ENCODE results near the gene SHROOM3. TPM values are rescaled to one million over a fixed set of nuclear protein-coding genes. Genes with fewer than 3 reads are reported as not detected.
"Not testable (repeated sequence)": the region's sequence is repeated elsewhere in the genome, so short reads cannot be mapped to it uniquely, and the experiment has no call there.

Gene SHROOM3
- total RNA-seq, 2 donors from 2014 or later: not detected

DNA sequence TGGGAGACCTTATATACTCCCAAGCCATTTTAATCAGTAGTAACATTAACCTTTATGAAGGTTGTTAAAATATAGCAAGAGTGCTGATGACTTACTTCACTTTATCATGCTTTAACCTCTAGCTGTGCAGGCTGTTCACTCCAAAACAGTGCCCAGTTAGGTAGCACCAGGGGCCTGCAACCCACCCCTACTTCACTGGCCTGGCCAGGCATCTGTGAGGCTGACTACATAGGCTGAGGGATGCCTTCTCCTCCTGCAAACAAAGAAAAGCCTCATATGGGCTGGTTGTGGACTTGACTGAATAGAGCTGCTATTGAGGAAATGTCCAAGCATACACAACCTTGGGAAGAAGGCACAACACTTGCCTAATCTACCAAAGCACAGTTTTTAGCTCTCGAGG lies 172.8 kb downstream of the SHROOM3 start:
- Mint-ChIP-seq H3K27me3 (peaks cover 7% of the 10 kb centered on the region), H3K4me3 (no peak overlapping the region), H3K36me3 (ENCODE audit: low read depth) (no peaks in the 10 kb centered on the region), H3K4me1 (no peaks in the 10 kb centered on the region), H3K9me3 (no peaks in the 10 kb centered on the region), H3K27ac (no peak overlapping the region)
- no peak for ATAC-seq (replicated peaks)

DNA sequence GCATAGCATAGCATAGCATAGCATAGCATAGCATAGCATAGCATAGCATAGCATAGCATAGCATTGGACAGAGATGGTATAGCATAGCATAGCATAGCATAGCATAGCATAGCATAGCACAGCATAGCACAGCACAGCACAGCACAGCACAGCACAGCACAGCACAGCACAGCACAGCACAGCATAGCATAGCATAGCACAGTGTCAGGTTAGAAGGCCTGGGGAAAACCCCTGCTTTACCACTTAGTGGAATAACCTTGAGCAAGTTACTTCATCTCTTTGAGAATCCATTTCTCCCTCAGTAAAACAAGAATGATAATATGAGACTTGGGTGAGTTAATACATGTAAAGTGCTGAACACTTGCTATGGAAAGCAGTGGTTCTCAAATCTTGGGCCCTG lies 173.5 kb downstream of the SHROOM3 start:
- H3K27me3 Mint-ChIP-seq: peaks cover 14% of the 10 kb centered on the region
- H3K4me3 Mint-ChIP-seq; H3K36me3 Mint-ChIP-seq (ENCODE audit: low read depth); H3K27ac Mint-ChIP-seq; H3K4me1 Mint-ChIP-seq; H3K9me3 Mint-ChIP-seq; ATAC-seq (replicated peaks): not testable (repeated sequence)

DNA sequence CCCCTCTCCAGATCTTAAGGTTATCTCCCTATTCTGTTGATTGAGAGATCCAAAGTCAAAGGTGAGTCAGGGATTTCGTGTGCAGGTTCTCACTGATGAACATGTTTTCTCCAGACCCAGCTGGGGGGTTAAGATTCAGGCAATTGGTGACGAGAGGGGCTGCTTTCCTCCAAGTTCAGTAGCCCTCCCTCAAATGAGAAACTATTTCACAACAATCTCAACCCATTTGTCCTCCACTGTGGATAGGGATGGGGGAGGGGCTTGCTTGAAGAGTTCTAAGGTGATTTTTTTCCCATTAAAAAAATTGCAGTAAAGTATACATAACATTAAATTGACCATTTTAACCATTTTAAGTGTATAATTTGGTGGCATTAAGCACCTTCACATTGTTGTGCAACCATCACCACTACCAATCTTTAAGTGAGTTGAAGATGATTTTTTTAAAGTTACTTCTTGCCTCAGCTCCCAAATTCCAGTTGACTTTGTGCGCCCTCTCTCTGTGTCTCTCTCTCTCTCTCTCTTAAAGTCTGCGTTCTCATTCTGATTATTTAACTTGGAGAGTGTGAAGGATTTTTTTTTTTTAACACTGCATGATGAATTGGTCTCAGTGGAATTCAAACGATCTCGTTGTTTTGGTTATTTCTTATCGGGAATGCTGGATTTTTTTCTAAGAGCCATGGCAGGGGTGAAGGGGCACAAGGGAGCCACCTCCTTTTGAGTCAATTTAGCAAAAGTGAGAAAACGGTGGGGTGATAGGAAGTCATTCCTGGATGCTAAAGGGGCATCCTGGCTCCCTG lies 175.9 kb downstream of the SHROOM3 start:
- H3K27ac Mint-ChIP-seq: no peak overlapping the region
- no peak for ATAC-seq (replicated peaks)
- no peaks in the 10 kb centered on the region for H3K4me1 Mint-ChIP-seq
- no peak overlapping the region for H3K4me3 Mint-ChIP-seq
- no peaks in the 10 kb centered on the region for H3K36me3 Mint-ChIP-seq (ENCODE audit: low read depth)
- peaks cover 20% of the 10 kb centered on the region for H3K27me3 Mint-ChIP-seq
- no peaks in the 10 kb centered on the region for H3K9me3 Mint-ChIP-seq

DNA sequence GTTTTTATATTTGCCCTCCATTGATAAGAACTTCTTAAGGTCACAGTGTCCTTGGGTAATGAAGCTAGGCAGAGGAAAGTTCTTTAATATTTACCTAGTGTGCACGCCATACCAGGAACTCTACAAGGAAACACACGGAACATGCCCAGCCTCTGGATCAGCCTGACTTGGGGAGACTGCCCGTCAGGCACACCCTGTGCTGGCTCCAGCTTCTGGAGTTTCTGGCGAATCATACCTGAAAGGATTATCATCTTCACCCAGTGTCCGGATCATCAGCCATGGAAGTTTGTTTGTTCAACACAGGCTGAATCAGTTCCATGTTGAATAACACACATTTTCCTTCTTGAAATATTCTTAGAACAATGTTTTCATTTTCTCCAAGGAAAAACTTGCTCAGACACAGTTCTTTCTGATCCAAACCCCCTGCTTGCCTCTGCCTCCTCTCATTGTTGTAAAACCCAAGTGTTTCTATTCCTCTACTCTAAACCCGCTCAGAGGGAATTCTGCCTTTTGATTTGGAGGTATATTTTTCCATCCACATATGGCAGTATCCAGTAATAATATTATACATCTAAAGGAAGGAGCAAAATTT lies 176.7 kb downstream of the SHROOM3 start:
- H3K36me3 Mint-ChIP-seq (ENCODE audit: low read depth): no peaks in the 10 kb centered on the region
- H3K4me1 Mint-ChIP-seq: no peaks in the 10 kb centered on the region
- H3K4me3 Mint-ChIP-seq: no peak overlapping the region
- no peaks in the 10 kb centered on the region for H3K9me3 Mint-ChIP-seq
- no peak overlapping the region for H3K27ac Mint-ChIP-seq
- H3K27me3 Mint-ChIP-seq: peaks cover 24% of the 10 kb centered on the region
- no peak for ATAC-seq (replicated peaks)

DNA sequence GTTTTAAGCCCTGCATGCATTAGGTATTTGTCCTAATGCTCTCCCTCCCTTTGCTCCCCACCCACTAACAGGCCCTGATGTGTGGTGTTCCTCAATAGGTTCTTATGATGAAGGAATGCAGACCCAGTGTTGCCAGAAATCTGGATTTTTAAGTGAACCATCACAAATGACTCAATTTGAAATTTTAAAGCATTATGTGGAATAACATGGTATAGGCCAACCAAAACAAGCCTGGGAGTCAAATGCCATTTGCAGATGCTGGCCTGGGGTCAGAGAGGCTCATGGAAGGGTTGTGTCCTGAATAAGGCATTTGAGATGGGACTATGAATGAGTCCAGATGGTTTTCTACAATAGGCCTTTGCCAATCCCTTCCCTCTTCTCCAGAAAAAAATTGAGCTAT lies 179.6 kb downstream of the SHROOM3 start:
- peaks cover 31% of the 10 kb centered on the region for H3K27me3 Mint-ChIP-seq
- ATAC-seq (replicated peaks): no peak

DNA sequence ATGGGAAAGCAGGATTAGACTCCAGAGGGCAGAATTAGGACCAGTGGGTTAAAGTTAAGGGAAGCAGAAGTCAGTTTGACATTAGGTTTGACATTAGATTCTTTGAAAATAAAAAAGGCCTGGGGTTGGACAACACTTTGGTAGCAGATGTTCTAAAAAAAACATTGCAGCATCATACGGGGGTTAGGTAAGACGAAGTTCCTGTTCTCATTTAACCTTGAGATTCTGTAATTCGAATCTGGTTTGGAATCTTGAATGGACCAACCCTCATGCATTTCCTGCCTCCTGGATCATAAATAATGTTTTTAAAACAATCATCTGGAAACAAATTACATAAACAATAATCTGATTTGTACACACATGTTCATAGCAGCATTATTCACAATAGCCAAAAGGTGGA lies 181.0 kb downstream of the SHROOM3 start:
- Mint-ChIP-seq H3K27ac (no peak overlapping the region), H3K9me3 (no peaks in the 10 kb centered on the region), H3K27me3 (peaks cover 38% of the 10 kb centered on the region), H3K4me3 (no peak overlapping the region), H3K36me3 (ENCODE audit: low read depth) (no peaks in the 10 kb centered on the region), H3K4me1 (no peaks in the 10 kb centered on the region)
- no peak for ATAC-seq (replicated peaks)

More for the DNA sequence above, 179.6 kb downstream of the SHROOM3 start:
- H3K4me1 Mint-ChIP-seq: no peaks in the 10 kb centered on the region
- H3K4me3 Mint-ChIP-seq: no peak overlapping the region
- H3K36me3 Mint-ChIP-seq (ENCODE audit: low read depth): no peaks in the 10 kb centered on the region
- no peaks in the 10 kb centered on the region for H3K9me3 Mint-ChIP-seq
- H3K27ac Mint-ChIP-seq: no peak overlapping the region

DNA sequence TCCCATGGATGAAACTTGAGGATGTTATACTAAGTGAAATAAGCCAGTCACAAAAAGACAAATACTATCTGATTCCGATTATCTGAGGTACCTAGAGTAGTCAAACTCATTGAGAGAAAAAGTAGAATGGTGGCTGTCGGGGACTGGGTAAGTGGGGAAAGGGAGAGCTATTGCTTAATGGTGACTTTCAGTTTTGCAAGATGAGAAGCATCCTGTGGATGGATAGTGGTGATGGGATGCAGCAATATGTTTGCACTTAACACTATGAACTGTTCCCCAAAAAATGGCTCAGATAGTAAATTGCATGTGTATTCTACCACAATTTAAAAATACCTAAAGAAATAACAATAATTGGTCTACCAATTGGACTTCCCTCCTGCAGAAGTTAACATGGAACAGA lies 181.5 kb downstream of the SHROOM3 start:
- Mint-ChIP-seq H3K4me3 (no peak overlapping the region), H3K27me3 (peaks cover 38% of the 10 kb centered on the region), H3K27ac (no peak overlapping the region), H3K4me1 (no peaks in the 10 kb centered on the region), H3K9me3 (no peaks in the 10 kb centered on the region), H3K36me3 (ENCODE audit: low read depth) (no peaks in the 10 kb centered on the region)
- no peak for ATAC-seq (replicated peaks)

DNA sequence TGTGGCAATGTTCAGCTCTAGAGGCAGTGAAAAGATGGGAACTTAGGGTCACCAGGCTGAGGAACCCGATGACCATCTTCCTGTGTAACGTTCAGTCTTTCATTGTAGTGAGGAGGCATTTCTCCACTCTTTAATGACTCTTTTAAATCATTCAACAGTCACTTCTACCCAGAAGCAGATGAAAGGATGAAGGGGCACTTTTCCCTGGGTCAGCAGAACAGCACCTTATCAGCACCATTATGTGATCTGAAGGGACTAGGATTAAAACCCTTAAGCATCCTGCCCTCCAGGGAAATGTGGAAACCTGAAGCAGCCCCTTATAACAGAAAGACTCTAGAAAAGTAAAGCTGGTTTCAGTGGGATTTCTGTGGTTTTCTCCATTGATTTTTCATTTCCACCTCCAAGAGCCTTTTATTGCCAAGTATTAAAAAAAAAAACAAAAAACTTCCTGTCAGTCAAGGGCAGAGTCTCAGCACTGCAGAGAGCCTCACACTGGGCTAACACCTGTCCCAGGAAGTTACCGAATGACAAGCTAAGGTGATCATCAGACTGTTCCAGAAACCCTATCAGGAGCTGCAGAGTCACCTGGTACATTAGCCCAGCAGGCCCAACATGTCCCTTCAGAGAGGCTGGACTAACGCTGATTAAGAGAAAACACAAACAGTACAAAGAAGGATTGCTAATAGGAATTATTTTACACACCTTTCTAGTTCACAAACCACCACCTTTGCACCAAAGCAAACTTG lies 185.9 kb downstream of the SHROOM3 start:
- Mint-ChIP-seq H3K27ac (no peak overlapping the region), H3K36me3 (ENCODE audit: low read depth) (no peaks in the 10 kb centered on the region), H3K9me3 (no peaks in the 10 kb centered on the region), H3K4me3 (no peak overlapping the region), H3K4me1 (no peaks in the 10 kb centered on the region), H3K27me3 (peaks cover 35% of the 10 kb centered on the region)
- no peak for ATAC-seq (replicated peaks)

DNA sequence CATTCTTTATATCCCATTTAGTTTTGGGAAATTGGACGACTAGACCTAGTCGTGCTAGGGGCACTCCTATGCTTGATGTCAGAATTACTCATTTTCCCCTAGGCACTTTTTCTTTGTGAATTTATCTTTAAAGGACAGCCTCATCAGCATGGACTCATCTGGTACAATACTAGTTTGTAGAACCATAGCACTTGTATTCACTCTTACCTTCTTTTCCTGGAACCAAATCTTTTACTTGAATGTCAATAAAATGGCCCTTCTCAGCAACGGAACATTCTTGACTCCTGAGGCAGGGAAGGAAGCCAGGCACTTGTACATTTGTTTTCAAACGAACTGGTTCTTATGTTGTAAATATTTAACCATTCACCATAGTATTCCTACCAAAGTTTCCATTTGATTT lies 187.1 kb downstream of the SHROOM3 start:
- Mint-ChIP-seq H3K27ac (no peak overlapping the region), H3K27me3 (peaks cover 28% of the 10 kb centered on the region), H3K4me3 (no peak overlapping the region), H3K4me1 (no peaks in the 10 kb centered on the region), H3K9me3 (no peaks in the 10 kb centered on the region), H3K36me3 (ENCODE audit: low read depth) (no peaks in the 10 kb centered on the region)
- no peak for ATAC-seq (replicated peaks)

DNA sequence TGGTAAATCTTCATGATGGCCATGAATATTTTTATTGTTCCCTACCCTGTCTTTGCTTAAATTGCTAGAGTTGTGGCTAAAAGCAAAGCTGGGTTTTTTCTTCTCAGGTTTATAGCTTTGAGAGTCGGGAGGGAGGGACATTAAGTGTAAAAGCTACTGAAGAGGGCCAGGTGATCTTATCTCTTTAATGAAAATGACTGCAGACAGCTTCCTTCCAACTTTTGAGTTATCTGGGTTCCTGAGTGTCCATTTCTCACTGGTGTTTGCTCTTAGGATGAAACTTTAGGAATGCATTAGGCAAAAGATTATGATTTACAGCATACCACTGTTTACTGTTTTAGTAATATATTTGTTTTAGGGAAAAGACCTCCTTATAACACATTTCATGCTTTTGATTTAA lies 187.7 kb downstream of the SHROOM3 start:
- no peaks in the 10 kb centered on the region for H3K9me3 Mint-ChIP-seq
- no peak overlapping the region for H3K27ac Mint-ChIP-seq
- H3K4me3 Mint-ChIP-seq: no peak overlapping the region
- peaks cover 28% of the 10 kb centered on the region for H3K27me3 Mint-ChIP-seq
- no peaks in the 10 kb centered on the region for H3K36me3 Mint-ChIP-seq (ENCODE audit: low read depth)
- ATAC-seq (replicated peaks): no peak
- H3K4me1 Mint-ChIP-seq: no peaks in the 10 kb centered on the region

DNA sequence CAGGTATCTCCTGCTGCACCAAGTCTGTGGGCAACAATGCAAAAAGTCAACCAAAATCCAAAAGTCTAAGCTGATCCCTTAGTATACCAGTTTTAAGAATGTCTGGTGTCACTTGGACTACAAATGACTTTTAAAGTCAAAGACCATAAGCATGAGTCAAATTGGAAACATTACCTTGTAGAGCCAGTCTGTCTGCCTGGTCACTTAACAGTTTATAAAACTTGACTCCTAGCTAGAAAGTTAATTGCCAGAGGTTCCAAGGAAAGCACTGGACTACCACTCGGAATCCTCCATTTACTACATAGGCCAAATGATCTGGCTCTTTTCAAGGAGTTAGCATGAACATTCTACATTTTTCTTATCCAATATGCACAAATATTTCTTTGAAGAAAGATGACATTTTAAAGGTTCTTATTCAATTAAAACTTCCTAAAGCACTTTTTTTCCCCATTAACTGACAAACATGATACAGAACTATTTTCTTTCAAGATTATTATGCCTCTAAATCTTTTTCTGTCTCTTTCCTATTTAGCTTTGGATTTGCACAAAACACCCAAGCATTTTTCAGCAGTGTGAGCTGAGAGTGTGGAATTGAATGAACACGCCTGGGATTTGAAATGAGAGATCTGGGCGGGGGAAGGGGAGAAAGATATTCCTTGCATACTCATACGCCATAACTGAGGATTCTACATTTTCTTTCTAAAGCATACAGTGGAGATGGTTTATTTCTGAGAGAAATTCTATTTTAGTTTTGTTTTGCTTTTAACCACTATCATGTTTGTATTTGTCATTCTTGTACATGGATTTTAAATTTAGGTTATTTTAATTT lies 188.4 kb downstream of the SHROOM3 start:
- Mint-ChIP-seq H3K27ac (no peak overlapping the region), H3K9me3 (no peaks in the 10 kb centered on the region), H3K36me3 (ENCODE audit: low read depth) (no peaks in the 10 kb centered on the region), H3K4me1 (no peaks in the 10 kb centered on the region), H3K27me3 (peaks cover 28% of the 10 kb centered on the region), H3K4me3 (no peak overlapping the region)
- no peak for ATAC-seq (replicated peaks)

DNA sequence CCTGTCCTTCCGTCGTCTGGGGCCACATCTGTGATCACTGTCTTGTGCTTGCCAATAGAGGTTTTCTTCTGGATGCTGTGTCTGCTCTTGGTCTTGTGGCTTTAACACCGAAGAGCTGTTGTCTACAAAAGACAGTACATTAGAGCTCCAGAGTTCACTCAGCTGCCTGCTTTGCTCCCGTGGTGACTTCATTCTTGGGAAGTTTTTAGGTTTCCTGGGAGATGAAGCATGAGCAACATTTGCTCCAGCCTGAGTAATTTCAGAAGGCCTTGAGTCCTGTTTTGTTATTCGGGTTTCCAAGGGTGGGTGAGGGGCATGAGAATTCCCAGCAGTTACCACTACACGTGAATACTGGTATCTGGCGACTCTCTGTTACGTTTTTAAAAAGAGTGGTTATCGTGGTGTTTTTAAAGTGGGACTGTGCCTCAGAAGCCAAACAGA lies 189.2 kb downstream of the SHROOM3 start:
- no peaks in the 10 kb centered on the region for H3K4me1 Mint-ChIP-seq
- no peak for ATAC-seq (replicated peaks)
- H3K27ac Mint-ChIP-seq: no peak overlapping the region
- H3K9me3 Mint-ChIP-seq: no peaks in the 10 kb centered on the region
- H3K36me3 Mint-ChIP-seq (ENCODE audit: low read depth): no peaks in the 10 kb centered on the region
- H3K27me3 Mint-ChIP-seq: peaks cover 32% of the 10 kb centered on the region
- no peak overlapping the region for H3K4me3 Mint-ChIP-seq

DNA sequence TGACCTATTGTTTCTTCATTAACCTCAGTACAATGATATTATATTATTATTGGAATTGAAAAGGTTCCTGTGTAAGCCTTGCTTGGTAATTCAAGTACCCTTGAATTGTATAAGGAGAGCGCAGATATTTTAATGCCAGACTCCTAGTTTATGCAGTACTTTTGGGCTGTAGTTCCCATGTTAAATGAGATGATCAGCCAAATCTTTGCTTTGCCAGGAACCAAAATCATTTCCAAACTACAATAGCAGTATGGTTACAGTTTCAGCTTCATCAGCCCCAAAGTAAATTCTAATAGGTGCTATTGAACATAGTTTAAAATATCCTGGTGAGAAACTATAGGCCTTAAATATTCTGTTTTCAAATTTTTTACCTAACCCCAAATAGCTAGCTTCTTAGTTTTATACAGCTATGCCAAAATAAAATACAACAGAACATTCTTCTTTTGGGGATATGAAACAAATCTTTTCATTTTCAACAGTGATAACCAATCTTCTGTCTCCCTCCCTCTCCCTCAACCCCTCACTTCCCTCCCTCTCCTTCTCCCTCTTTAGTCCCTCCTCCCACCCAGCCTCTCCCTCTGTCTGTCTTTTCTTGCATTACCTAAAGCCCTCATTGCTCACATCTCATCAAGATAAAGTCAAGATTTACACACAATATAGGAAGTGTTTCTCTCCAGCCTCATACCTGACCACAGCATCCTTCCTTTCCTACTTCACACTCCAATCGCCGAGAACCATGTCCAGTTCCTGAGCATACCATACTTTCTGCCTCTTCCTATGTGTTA lies 190.1 kb downstream of the SHROOM3 start:
- Mint-ChIP-seq H3K27ac (no peak overlapping the region), H3K27me3 (peaks cover 30% of the 10 kb centered on the region), H3K9me3 (no peaks in the 10 kb centered on the region), H3K36me3 (ENCODE audit: low read depth) (no peaks in the 10 kb centered on the region), H3K4me1 (no peaks in the 10 kb centered on the region), H3K4me3 (no peak overlapping the region)
- no peak for ATAC-seq (replicated peaks)
